Measurements from ENCODE around the gene MBOAT2.

MBOAT2 gene

DNA sequence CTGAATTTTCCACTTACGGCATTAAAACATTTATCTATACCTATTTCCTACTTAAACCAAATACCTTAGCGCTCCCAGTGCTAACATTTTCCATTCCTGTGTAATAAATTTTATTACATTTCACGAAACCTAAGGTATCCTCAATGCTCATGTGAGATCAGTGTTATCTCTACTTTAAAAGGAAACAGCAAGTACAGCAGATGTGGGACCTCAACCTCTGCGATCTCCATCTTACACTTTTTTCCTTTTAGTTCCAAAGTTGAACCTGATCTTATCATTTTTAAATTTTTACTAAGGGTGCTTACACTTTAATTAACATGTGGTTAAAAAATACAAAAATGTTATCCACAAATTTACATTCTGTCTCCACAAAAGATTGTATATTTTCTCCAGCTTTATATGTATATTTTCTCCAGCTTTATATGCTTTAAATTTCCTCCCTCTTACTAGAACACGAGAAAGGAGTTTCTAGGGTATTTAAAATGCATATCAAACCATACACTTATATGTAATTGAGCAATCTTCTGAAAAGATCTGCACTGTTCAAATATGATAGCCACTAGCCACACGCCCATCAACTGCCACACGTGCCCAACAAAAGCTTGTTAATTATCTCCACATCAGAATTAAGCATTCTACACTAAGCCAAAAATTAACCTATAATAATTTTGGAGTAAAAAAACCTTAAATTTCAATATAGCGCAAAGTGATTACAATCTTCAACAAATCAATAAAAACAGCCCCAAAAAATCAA lies 38.1 kb downstream of the MBOAT2 start:
- Histone ChIP-seq H3K9ac (ENCODE audit: low read length) (no peak overlapping the region), H2BK5ac (ENCODE audit: low read depth, low read length, poor library complexity) (no peak overlapping the region), H2AFZ (ENCODE audit: insufficient read depth, low read length, poor library complexity) (no peak overlapping the region), H3K79me1 (ENCODE audit: low read length) (no peaks in the 10 kb centered on the region), H3K14ac (ENCODE audit: low read length) (no peak overlapping the region), H3K18ac (ENCODE audit: low read length) (no peak overlapping the region), H4K91ac (ENCODE audit: low read depth, low read length) (no peak overlapping the region), H3K4me3 (ENCODE audit: low read depth, low read length) (no peak overlapping the region), H3K4me2 (ENCODE audit: low read length) (no peak overlapping the region), H3K9me3 (ENCODE audit: insufficient read depth, low read depth, low read length) (no peaks in the 10 kb centered on the region), H3K36me3 (ENCODE audit: control insufficient read depth in 1 of 2, insufficient read depth in 2 of 2, low read length in 2 of 2) (no peaks in the 10 kb centered on the region), H3K4ac (ENCODE audit: low read depth, low read length) (no peak overlapping the region), H4K12ac (ENCODE audit: low read depth, low read length) (no peak overlapping the region), H2BK120ac (ENCODE audit: insufficient read depth, low read length, poor library complexity) (no peak overlapping the region), H2BK12ac (ENCODE audit: low read length) (no peak overlapping the region), H4K8ac (ENCODE audit: low read depth, low read length) (no peak overlapping the region), H3K4me1 (ENCODE audit: control insufficient read depth in 1 of 2, insufficient read depth in 2 of 2, low read length in 2 of 2) (no peaks in the 10 kb centered on the region), H3K79me2 (ENCODE audit: control insufficient read depth, insufficient read depth, low read length, poor library complexity) (no peaks in the 10 kb centered on the region), H3K23ac (ENCODE audit: low read length) (no peak overlapping the region), H2AK5ac (ENCODE audit: low read length) (no peak overlapping the region), H3K27ac (ENCODE audit: low read depth, low read length) (no peak overlapping the region), H3K27me3 (ENCODE audit: insufficient read depth, low read length) (no peaks in the 10 kb centered on the region)
- no peak for DNase-seq
- 100% methylated on average over 1 of the region's 8 CpGs for WGBS (ENCODE audit: extremely low coverage, insufficient coverage, insufficient read length)

DNA sequence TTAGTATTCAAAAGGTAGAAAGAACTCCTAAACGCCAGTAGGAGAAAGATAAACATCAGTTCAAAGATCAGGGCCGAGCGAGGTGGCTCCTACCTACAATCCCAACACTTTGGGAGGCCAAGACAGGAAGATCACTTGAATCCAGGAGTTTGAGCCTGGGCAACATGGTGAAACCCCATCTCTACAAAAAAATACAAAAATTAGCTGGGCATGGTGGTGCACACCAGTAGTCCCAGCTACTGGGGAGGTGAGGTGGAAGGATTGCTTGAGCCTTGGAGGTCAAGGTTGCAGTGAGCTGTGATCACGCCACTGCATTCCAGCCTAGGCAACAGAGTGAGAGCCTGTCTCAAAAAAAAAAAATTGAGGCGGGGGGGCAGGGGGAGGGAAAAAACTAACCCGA lies 40.6 kb downstream of the MBOAT2 start:
- H3K27ac ChIP-seq (ENCODE audit: low read depth, low read length), result no peak overlapping the region
- no peak overlapping the region for H2BK12ac ChIP-seq (ENCODE audit: low read length)
- no peak overlapping the region for H3K4me2 ChIP-seq (ENCODE audit: low read length)
- H3K9me3 ChIP-seq (ENCODE audit: insufficient read depth, low read depth, low read length), result no peaks in the 10 kb centered on the region
- no peak overlapping the region for H3K18ac ChIP-seq (ENCODE audit: low read length)
- no CpG with 5 or more reads among the region's 6 CpGs for WGBS (ENCODE audit: extremely low coverage, insufficient coverage, insufficient read length)
- no peaks in the 10 kb centered on the region for H3K79me1 ChIP-seq (ENCODE audit: low read length)
- H2AK5ac ChIP-seq (ENCODE audit: low read length), result no peak overlapping the region
- no peak overlapping the region for H3K4ac ChIP-seq (ENCODE audit: low read depth, low read length)
- H3K79me2 ChIP-seq (ENCODE audit: control insufficient read depth, insufficient read depth, low read length, poor library complexity), result no peaks in the 10 kb centered on the region
- H3K14ac ChIP-seq (ENCODE audit: low read length), result no peak overlapping the region
- no peak overlapping the region for H4K8ac ChIP-seq (ENCODE audit: low read depth, low read length)
- H2BK5ac ChIP-seq (ENCODE audit: low read depth, low read length, poor library complexity), result no peak overlapping the region
- no peak overlapping the region for H2AFZ ChIP-seq (ENCODE audit: insufficient read depth, low read length, poor library complexity)
- DNase-seq, result no peak
- H3K23ac ChIP-seq (ENCODE audit: low read length), result no peak overlapping the region
- H3K4me1 ChIP-seq (ENCODE audit: control insufficient read depth in 1 of 2, insufficient read depth in 2 of 2, low read length in 2 of 2), result no peaks in the 10 kb centered on the region
- H3K36me3 ChIP-seq (ENCODE audit: control insufficient read depth in 1 of 2, insufficient read depth in 2 of 2, low read length in 2 of 2), result no peaks in the 10 kb centered on the region
- no peak overlapping the region for H2BK120ac ChIP-seq (ENCODE audit: insufficient read depth, low read length, poor library complexity)
- H4K91ac ChIP-seq (ENCODE audit: low read depth, low read length), result no peak overlapping the region
- no peak overlapping the region for H3K4me3 ChIP-seq (ENCODE audit: low read depth, low read length)
- H3K9ac ChIP-seq (ENCODE audit: low read length), result no peak overlapping the region
- no peak overlapping the region for H4K12ac ChIP-seq (ENCODE audit: low read depth, low read length)
- H3K27me3 ChIP-seq (ENCODE audit: insufficient read depth, low read length), result no peaks in the 10 kb centered on the region

DNA sequence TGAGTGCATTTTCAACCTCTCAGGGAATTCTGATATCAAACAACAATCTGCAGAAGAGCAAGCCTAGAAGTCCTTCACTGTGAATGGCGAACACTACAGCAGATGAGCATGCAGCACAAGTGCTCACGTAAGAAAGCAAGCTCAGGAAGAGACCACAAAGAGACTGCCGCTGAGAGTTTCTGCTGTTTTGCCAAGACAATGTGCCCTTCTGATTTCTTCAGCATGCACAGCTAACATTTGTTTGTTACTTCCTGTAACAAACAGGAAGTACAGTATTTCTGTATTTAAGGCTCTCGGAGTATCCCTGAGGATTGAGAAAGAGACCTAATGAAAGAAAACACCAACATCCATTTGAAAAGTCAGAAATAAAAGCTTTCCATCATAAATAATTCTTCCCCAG lies 45.9 kb downstream of the MBOAT2 start:
- DNase-seq, result no peak
- Histone ChIP-seq H2AK5ac (ENCODE audit: low read length) (no peak overlapping the region), H3K9ac (ENCODE audit: low read length) (no peak overlapping the region), H3K14ac (ENCODE audit: low read length) (no peak overlapping the region), H3K4ac (ENCODE audit: low read depth, low read length) (no peak overlapping the region), H4K91ac (ENCODE audit: low read depth, low read length) (no peak overlapping the region), H2AFZ (ENCODE audit: insufficient read depth, low read length, poor library complexity) (no peak overlapping the region), H4K8ac (ENCODE audit: low read depth, low read length) (no peak overlapping the region), H3K23ac (ENCODE audit: low read length) (no peak overlapping the region), H2BK120ac (ENCODE audit: insufficient read depth, low read length, poor library complexity) (no peak overlapping the region), H3K27ac (ENCODE audit: low read depth, low read length) (no peak overlapping the region), H3K18ac (ENCODE audit: low read length) (no peak overlapping the region), H3K4me2 (ENCODE audit: low read length) (no peak overlapping the region), H4K12ac (ENCODE audit: low read depth, low read length) (no peak overlapping the region), H3K27me3 (ENCODE audit: insufficient read depth, low read length) (no peaks in the 10 kb centered on the region), H3K9me3 (ENCODE audit: insufficient read depth, low read depth, low read length) (peaks cover 4% of the 10 kb centered on the region), H2BK12ac (ENCODE audit: low read length) (no peak overlapping the region), H2BK5ac (ENCODE audit: low read depth, low read length, poor library complexity) (no peak overlapping the region), H3K36me3 (ENCODE audit: control insufficient read depth in 1 of 2, insufficient read depth in 2 of 2, low read length in 2 of 2) (peaks cover 2 to 7% of the 10 kb centered on the region in 2 experiments), H3K79me2 (ENCODE audit: control insufficient read depth, insufficient read depth, low read length, poor library complexity) (no peaks in the 10 kb centered on the region), H3K79me1 (ENCODE audit: low read length) (no peaks in the 10 kb centered on the region), H3K4me3 (ENCODE audit: low read depth, low read length) (no peak overlapping the region), H3K4me1 (ENCODE audit: control insufficient read depth in 1 of 2, insufficient read depth in 2 of 2, low read length in 2 of 2) (peaks cover 4 to 6% of the 10 kb centered on the region in 2 experiments)
- no CpG with 5 or more reads among the region's 4 CpGs for WGBS (ENCODE audit: extremely low coverage, insufficient coverage, insufficient read length)

DNA sequence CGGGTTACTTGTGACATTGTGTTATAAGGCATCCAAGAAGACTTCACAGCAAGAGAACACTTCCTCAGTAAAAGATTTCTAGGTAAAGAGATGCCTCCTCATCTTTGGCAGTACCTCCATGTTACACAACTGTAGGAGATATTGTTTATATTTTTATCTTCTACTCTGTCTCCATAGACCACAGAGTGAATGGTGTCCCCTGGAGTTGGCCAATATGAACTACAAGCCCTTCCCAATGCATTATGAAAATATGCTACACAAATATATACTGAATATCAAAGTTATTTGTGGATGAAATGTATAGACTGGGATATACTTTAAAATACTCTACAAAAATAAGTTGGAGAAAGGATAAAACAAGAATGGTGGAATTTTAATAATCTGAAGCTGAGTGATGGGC lies 46.7 kb downstream of the MBOAT2 start:
- no peak overlapping the region for H3K14ac ChIP-seq (ENCODE audit: low read length)
- no peak overlapping the region for H2BK120ac ChIP-seq (ENCODE audit: insufficient read depth, low read length, poor library complexity)
- no peak overlapping the region for H3K4me3 ChIP-seq (ENCODE audit: low read depth, low read length)
- H2BK5ac ChIP-seq (ENCODE audit: low read depth, low read length, poor library complexity), result no peak overlapping the region
- no peak overlapping the region for H4K8ac ChIP-seq (ENCODE audit: low read depth, low read length)
- H3K79me2 ChIP-seq (ENCODE audit: control insufficient read depth, insufficient read depth, low read length, poor library complexity), result no peaks in the 10 kb centered on the region
- H2AK5ac ChIP-seq (ENCODE audit: low read length), result no peak overlapping the region
- H4K91ac ChIP-seq (ENCODE audit: low read depth, low read length), result no peak overlapping the region
- no peak overlapping the region for H3K18ac ChIP-seq (ENCODE audit: low read length)
- H2BK12ac ChIP-seq (ENCODE audit: low read length), result no peak overlapping the region
- H3K4me2 ChIP-seq (ENCODE audit: low read length), result no peak overlapping the region
- peaks cover 4% of the 10 kb centered on the region for H3K9me3 ChIP-seq (ENCODE audit: insufficient read depth, low read depth, low read length)
- no peak for DNase-seq
- H3K9ac ChIP-seq (ENCODE audit: low read length), result no peak overlapping the region
- no peaks in the 10 kb centered on the region for H3K27me3 ChIP-seq (ENCODE audit: insufficient read depth, low read length)
- no peak overlapping the region for H2AFZ ChIP-seq (ENCODE audit: insufficient read depth, low read length, poor library complexity)
- H3K27ac ChIP-seq (ENCODE audit: low read depth, low read length), result no peak overlapping the region
- H3K23ac ChIP-seq (ENCODE audit: low read length), result no peak overlapping the region
- no peaks in the 10 kb centered on the region for H3K79me1 ChIP-seq (ENCODE audit: low read length)
- peaks cover 4 to 6% of the 10 kb centered on the region in 2 experiments for H3K4me1 ChIP-seq (ENCODE audit: control insufficient read depth in 1 of 2, insufficient read depth in 2 of 2, low read length in 2 of 2)
- H3K36me3 ChIP-seq (ENCODE audit: control insufficient read depth in 1 of 2, insufficient read depth in 2 of 2, low read length in 2 of 2), result peaks cover 2 to 7% of the 10 kb centered on the region in 2 experiments
- WGBS (ENCODE audit: extremely low coverage, insufficient coverage, insufficient read length), result no CpG with 5 or more reads among the region's 1 CpG
- no peak overlapping the region for H4K12ac ChIP-seq (ENCODE audit: low read depth, low read length)
- H3K4ac ChIP-seq (ENCODE audit: low read depth, low read length), result no peak overlapping the region
